GM12892 (cell line): ENCODE measurements around the gene SDK2.

Experiments used
- POLR2A ChIP-seq: IDR thresholded peaks from 2 replicates; pipeline ENCODE4 v1.6.1; 2011; ENCODE audit warnings: low read depth, low read length, control low read depth
- POLR2AphosphoS5 ChIP-seq: IDR thresholded peaks from 2 replicates; pipeline ENCODE4 v1.6.1; 2011; ENCODE audit warnings: low read depth, low read length, control low read depth
- TAF1 ChIP-seq: IDR thresholded peaks from 2 replicates; pipeline ENCODE4 v1.6.1; 2011; ENCODE audit warnings: low read depth, mild to moderate bottlenecking, control low read depth, low read length, borderline replicate concordance

- no peak for TF ChIP-seq POLR2AphosphoS5
- no peak for TF ChIP-seq POLR2A
- TF ChIP-seq TAF1: no peak
Observed at GRCh38 chr17:73343168-73343634, 301.0 kb downstream of the SDK2 start.
